ENCODE measurements around the gene STYXL1.

The STYXL1 gene

GRCh38 chr7:75968561-75969001 is 79.2 kb downstream of the STYXL1 start:
- H3K4me2 ChIP-seq (ENCODE audit: low read depth, low read length, poor library complexity, severe bottlenecking), result no peak overlapping the region
- no peaks in the 10 kb centered on the region for H3K4me1 ChIP-seq (ENCODE audit: insufficient read depth, low read length, poor library complexity, severe bottlenecking)
- no peaks in the 10 kb centered on the region for H4K20me1 ChIP-seq (ENCODE audit: insufficient read depth, low read length, poor library complexity, severe bottlenecking)
- no peak overlapping the region for H3K9ac ChIP-seq (ENCODE audit: low read depth, low read length, poor library complexity, severe bottlenecking)
- no peak overlapping the region for H2AFZ ChIP-seq (ENCODE audit: low read length)
- H3K79me2 ChIP-seq (ENCODE audit: insufficient read depth, low read length), result no peaks in the 10 kb centered on the region
- no peaks in the 10 kb centered on the region for H3K9me2 ChIP-seq (replicated peaks; ENCODE audit: low read depth, low read length)
- H3K9me3 ChIP-seq (ENCODE audit: insufficient read depth, low read depth, low read length), result no peaks in the 10 kb centered on the region
- H3K36me3 ChIP-seq (ENCODE audit: insufficient read depth, low read length), result peaks cover under 1% of the 10 kb centered on the region; the same call in 1 of the 2 replicates
- H3F3A ChIP-seq (ENCODE audit: low read depth), result no peaks in the 10 kb centered on the region
- TF ChIP-seq CTCF (conservative IDR thresholded peaks at IDR 0.05; ENCODE audit: low read length), result no peak
- no peak for TF ChIP-seq EZH2phosphoT487 (IDR thresholded peaks at IDR 0.05; ENCODE audit: borderline replicate concordance)
- H3K4me3 ChIP-seq (ENCODE audit: low read length, poor library complexity, severe bottlenecking), result no peak overlapping the region
- H3K27me3 ChIP-seq (ENCODE audit: insufficient read depth, low read length, poor library complexity, severe bottlenecking), result no peaks in the 10 kb centered on the region

GRCh38 chr7:75968012-75968411 is 79.8 kb downstream of the STYXL1 start:
- Histone ChIP-seq H3K4me2 (ENCODE audit: low read depth, low read length, poor library complexity, severe bottlenecking) (no peak overlapping the region), H3F3A (ENCODE audit: low read depth) (no peaks in the 10 kb centered on the region), H3K36me3 (ENCODE audit: insufficient read depth, low read length) (no peaks in the 10 kb centered on the region), H3K9me2 (replicated peaks; ENCODE audit: low read depth, low read length) (no peaks in the 10 kb centered on the region), H3K4me3 (ENCODE audit: low read length, poor library complexity, severe bottlenecking) (no peak overlapping the region), H3K9ac (ENCODE audit: low read depth, low read length, poor library complexity, severe bottlenecking) (no peak overlapping the region), H3K79me2 (ENCODE audit: insufficient read depth, low read length) (no peaks in the 10 kb centered on the region), H3K9me3 (ENCODE audit: insufficient read depth, low read depth, low read length) (no peaks in the 10 kb centered on the region), H2AFZ (ENCODE audit: low read length) (no peak overlapping the region), H3K27me3 (ENCODE audit: insufficient read depth, low read length, poor library complexity, severe bottlenecking) (no peaks in the 10 kb centered on the region), H4K20me1 (ENCODE audit: insufficient read depth, low read length, poor library complexity, severe bottlenecking) (no peaks in the 10 kb centered on the region), H3K4me1 (ENCODE audit: insufficient read depth, low read length, poor library complexity, severe bottlenecking) (no peaks in the 10 kb centered on the region)
- TF ChIP-seq CTCF (conservative IDR thresholded peaks at IDR 0.05; ENCODE audit: low read length), result no peak
- no peak for TF ChIP-seq EZH2phosphoT487 (IDR thresholded peaks at IDR 0.05; ENCODE audit: borderline replicate concordance)

- no peak overlapping the region for H3K4me2 ChIP-seq (ENCODE audit: low read depth, low read length, poor library complexity, severe bottlenecking)
- no peaks in the 10 kb centered on the region for H3K9me3 ChIP-seq (ENCODE audit: insufficient read depth, low read depth, low read length)
- no peaks in the 10 kb centered on the region for H3K79me2 ChIP-seq (ENCODE audit: insufficient read depth, low read length)
- TF ChIP-seq CTCF (conservative IDR thresholded peaks at IDR 0.05; ENCODE audit: low read length), result no peak
- no peak for TF ChIP-seq EZH2phosphoT487 (IDR thresholded peaks at IDR 0.05; ENCODE audit: borderline replicate concordance)
- H3K9me2 ChIP-seq (replicated peaks; ENCODE audit: low read depth, low read length), result no peaks in the 10 kb centered on the region
- no peak overlapping the region for H2AFZ ChIP-seq (ENCODE audit: low read length)
- no peaks in the 10 kb centered on the region for H3K4me1 ChIP-seq (ENCODE audit: insufficient read depth, low read length, poor library complexity, severe bottlenecking)
- H3K9ac ChIP-seq (ENCODE audit: low read depth, low read length, poor library complexity, severe bottlenecking), result no peak overlapping the region
- H3K27me3 ChIP-seq (ENCODE audit: insufficient read depth, low read length, poor library complexity, severe bottlenecking), result no peaks in the 10 kb centered on the region
- H4K20me1 ChIP-seq (ENCODE audit: insufficient read depth, low read length, poor library complexity, severe bottlenecking), result no peaks in the 10 kb centered on the region
- H3F3A ChIP-seq (ENCODE audit: low read depth), result no peaks in the 10 kb centered on the region
- H3K4me3 ChIP-seq (ENCODE audit: low read length, poor library complexity, severe bottlenecking), result no peak overlapping the region
- H3K36me3 ChIP-seq (ENCODE audit: insufficient read depth, low read length), result no peaks in the 10 kb centered on the region
Observed at GRCh38 chr7:75967487-75967997, 80.3 kb downstream of the STYXL1 start.

Measured in Loucy (cell line).